HG03196 (cell line): Measurements from ENCODE around the gene ADH1B.
"Not testable (repeated sequence)": the region's sequence is repeated elsewhere in the genome, so short reads cannot be mapped to it uniquely, and the experiment has no call there.

Source experiments
- ATAC-seq: cut with Tn5 transposase; IDR thresholded peaks from one replicate; pipeline ENCODE4 v1.9.1; 2021; ENCODE audit not compliant: unreplicated experiment

ADH1B gene

DNA sequence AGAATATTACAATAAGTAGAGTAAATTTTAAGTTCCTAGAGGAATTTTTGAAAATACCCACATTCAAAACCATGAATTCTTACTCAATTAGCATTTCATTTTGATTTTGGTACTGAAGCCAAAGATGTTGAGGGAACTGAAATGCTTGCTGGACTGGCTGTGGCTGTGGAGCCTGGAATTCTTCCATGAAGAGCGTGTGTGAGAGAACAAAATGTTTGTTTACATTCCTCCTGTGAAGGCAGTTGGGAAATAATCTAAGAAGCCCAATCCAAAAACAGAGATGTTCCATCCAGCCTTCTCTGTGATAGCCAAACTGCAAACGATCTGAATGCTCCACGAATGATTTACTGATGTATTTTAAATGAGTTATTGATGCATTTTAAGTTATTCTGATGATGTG lies 3.8 kb upstream of the ADH1B start:
- no peak for ATAC-seq

DNA sequence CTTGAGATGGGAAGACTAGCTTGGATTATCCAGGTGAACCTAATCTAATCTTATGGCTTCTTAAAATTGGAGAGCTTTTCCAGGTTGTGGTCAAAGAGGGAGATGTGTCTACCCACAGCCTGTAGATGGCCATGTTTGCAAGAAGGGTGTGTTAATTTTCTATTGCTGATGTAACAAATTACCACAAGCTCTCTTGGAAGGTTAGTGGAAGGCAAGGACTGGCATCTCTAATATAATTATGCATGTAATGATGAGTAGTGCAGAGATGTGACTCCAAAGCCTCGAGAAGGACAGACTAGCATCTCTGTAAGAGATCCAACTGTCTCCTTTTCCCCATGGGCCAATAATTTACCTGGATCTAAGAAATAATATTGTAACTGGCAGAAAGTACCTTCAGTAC lies 3.2 kb upstream of the ADH1B start:
- no peak for ATAC-seq

DNA sequence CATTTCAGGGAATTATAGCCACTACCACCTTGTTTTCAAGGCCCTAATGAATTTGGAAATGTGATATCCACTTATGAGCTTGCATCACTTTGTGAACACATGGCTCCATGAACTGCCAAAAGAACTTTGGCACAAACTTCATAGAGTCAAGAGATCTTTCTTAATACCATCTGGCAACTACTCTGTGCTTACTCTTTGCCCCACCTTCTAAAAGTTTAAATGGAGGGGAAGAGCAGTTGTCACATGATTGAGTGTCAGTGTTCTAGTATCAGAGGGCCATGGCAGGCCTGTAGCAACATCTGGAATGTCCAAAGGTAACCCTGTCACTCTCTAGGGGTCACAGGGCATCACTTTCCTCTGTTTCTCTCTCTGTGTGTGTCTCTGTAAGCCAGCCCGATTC lies 2.6 kb upstream of the ADH1B start:
- no peak for ATAC-seq

DNA sequence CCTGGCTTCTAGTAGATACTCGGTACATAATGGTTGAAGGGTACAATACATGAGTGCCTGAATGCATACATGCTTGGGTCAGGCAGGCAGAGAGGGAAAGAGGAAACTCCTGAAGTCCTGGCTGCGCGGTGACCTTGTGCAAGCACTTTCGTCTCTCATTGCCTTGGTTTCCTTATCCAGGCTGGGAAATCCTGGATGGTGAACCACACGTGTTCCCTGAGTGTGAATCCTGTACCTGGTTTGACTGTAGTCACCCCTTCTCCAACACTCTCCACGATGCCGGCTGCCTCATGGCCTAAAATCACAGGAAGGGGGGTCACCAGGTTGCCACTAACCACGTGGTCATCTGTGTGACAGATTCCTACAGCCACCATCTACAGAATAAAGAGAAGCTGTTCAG lies 3.4 kb downstream of the ADH1B start:
- ATAC-seq: not testable (repeated sequence)

DNA sequence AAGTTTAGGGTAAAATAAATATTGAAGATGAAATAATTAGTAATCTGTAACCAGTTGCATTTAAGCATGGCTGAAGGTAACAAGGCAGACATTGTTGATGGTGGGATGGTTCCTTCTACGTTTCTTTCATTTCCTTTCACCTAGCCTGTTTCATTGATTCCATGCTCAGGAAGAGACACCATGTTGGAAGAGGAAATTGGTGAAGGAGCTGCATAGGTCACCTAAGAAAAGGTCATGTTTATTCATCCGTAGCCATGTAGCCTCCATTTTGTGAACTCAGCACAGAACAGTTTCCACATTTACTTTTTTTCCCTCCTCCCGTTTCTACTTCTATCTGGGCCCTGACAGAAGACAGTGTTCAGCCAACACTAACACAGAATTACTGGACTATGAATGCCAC lies 3.8 kb downstream of the ADH1B start:
- ATAC-seq: no peak

DNA sequence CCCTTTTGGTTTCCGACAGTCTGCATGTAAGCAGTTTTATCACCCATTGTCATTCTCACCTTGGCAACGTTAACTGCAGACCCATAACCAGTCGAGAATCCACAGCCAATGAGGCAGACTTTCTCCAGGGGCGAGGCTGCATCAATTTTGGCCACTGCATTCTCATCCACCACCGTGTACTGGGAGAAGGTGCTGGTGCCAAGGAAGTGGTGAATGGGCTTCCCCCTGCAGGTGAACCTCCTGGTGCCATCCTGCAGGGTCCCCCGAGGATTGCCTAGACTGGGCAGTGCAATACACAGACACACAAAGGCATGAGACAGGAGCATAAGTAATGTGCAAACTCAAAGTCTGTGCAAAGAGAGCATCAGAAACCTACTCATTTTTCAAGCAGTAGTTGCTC lies 5.4 kb downstream of the ADH1B start:
- ATAC-seq: no peak

- no peak for ATAC-seq
These were observed 7.0 kb downstream of the ADH1B start for GRCh38 chr4:99314211-99314610.

DNA sequence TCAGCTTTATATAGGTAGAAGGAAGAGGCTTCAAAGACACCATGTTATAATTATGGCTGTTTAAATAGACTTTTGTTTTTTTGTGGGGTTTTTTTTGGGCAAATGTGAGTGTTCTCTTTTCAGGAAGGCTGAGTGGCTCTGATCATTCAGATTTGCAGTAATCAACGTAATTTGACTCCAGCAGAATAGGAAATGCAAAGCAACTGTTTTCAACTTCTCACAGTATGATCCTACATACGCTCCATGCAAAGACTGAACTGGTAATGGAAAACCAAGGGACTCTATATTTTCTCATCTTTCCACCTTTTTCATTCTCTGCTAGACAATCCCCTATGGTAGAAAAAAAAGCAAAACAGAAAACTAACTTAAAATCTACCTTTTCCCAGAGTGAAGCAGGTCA lies 10.8 kb downstream of the ADH1B start:
- no peak for ATAC-seq

GRCh38 chr4:99305638-99306400 lies 15.4 kb downstream of the ADH1B start:
- no peak for ATAC-seq

- no peak for ATAC-seq
These were observed 19.6 kb downstream of the ADH1B start for GRCh38 chr4:99301376-99302164.

GRCh38 chr4:99300934-99301333 lies 20.3 kb downstream of the ADH1B start:
- no peak for ATAC-seq

DNA sequence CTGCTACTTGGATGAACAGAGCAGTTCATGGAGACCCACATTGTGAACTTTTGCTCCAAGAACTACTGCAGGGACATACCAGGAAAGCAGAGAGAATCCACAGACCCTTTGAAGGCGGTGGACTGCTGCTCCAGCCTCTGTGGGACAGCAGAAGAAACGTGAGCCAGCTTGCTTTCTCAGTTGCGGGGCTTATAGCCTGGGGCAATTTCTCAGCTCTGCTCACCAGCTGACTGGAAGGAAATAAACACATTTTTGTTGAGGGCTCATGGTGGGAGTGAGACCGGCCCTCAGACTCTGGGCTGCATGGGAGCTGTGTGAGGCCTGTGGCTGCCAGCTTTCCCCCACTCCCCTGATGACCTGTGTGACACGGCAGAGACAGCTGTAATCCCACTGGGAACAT lies 27.8 kb downstream of the ADH1B start:
- no peak for ATAC-seq

GRCh38 chr4:99290848-99291786 lies 30.1 kb downstream of the ADH1B start, which contains the start of gene ADH1A:
TSS of gene ADH1A (minus strand) at chr4:99290985. CDS start at chr4:99290914, 71 bp downstream.
- ATAC-seq: no peak

DNA sequence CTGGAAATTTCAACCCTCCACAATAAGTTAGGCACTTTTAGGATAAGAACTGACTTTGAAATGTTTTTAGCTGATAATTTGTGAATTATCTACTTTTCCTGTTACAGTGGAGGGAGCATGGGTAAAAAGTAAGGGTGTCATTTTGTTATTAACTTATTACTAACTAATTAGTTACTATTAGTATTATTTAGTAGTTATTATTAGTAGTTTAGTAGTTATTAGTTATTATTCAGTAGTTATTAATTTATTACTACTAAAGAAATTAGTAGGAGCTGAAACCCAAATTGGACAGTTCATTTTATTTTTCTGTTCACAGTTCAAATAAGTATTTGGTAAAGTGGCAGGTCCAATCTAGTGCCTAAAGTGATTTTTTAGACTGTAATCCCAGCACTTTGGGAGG lies 35.8 kb downstream of the ADH1B start:
- no peak for ATAC-seq

DNA sequence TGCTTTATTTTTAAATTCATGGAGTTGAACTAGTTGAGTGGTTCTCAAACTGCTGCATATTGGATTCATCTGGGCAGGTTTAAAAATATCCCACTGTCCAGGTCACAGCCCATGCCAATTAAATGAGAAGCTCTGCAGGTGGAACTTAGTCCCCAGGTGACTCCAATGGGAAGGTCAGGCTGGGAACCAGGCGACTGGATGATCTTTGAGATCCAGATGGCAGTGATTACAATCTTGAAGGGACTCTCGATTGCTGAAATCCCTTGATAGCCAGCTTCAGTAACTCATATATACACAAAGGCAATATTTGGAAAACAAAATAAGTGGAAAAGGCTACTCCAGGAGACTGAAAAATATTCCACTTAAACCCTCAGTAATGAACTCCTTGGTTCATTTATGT lies 38.5 kb downstream of the ADH1B start:
- no peak for ATAC-seq

DNA sequence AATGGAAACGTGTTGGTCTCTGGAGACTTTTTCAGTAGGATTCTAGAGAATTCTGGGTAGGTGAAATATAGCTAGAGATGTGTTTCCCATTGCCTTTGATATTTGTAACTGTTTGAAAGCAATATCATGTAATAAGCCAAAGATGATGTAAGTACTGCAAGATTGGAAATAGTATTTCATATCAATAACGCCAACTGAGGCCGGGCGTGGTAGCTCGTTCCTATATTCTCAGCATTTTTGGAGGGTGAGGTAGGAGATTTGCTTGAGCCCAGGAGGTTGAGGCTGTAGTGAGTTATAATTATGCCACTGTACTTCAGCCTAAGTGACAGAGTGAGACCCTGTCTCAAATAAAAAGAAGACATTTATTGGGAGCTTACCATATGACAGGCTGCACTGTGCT lies 39.9 kb downstream of the ADH1B start:
- no peak for ATAC-seq

GRCh38 chr4:99276417-99276816 lies 44.8 kb downstream of the ADH1B start:
- ATAC-seq: no peak

GRCh38 chr4:99275885-99276284 lies 45.3 kb downstream of the ADH1B start:
- ATAC-seq: no peak

DNA sequence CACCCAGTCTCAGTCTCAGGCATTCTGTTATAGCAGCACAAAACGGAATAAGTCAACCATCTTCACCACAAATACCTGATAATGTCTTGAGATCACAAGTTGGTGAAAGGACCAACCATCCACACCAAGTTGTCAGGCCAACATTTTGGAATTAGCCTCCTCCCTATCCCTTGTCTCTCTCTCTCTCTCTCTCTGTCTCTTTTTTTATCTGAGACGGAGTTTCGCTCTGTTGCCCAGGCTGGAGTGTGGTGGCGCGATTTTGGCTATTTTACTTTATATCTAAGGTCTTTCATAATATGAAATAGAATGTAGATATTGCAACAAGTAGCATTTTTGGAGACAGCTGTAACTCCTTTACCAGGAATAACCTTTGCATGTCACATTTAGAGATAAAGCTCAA lies 46.2 kb downstream of the ADH1B start:
- no peak for ATAC-seq

DNA sequence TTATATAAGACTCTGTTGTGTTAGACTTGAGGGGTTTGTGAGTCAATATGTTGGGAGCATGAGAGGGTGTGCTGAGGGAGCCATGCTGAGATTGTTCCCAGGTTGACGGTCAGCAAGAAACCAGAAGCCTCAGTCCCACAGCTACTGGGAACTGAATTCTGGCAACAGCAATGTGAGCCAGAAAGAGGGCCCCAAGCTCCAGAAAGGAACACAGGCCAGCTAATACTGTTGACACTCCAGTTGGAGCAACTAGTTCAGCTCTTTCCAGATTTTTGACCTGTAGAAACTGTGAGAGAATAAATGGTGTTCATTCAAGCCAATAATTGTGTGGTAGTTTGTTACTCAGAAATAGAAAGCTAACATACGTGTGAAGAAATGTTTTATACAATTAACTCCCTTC lies 47.5 kb downstream of the ADH1B start:
- no peak for ATAC-seq

DNA sequence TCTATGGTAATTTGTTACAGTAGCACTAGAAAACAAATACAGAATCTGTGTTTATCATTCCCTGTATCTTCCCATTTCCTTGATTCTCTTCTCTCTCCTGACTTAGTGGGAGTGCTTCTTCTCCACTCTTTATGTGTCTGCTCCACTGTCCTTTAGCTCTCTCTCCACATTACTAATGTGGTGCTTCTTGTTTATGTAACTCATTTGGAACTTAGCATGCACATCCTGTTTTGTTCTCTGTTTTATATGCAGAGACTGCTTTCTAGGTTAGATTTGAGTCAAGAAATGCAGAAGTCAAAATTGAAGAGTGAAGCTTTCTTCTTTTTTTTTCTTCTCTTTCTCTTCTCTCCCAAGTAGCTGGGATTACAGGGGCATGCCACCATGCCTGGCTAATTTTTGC lies 56.3 kb downstream of the ADH1B start:
- no peak for ATAC-seq
